ENCODE data around the gene LRRC7.

DNA sequence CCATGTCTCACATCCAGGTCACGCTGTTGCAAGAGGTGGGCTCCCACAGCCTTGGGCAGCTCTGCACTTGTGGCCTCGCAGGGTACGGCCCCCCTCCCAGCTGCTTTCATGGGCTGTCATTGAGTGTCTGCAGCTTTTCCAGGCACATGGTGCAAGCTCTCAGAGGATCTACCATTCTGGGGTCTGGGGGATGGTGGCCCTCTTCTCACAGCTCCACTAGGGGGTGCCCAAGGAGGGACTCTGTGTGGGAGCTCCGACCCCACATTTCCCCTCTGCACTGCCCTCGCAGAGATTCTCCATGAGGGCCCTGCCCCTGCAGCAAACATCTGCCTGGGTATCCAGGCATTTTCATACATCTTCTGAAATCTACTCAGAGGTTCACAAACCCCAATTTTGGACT lies 219.4 kb downstream of the LRRC7 start:
- TF ChIP-seq POLR2A (IDR thresholded peaks at IDR 0.05), result no peak
- TF ChIP-seq, protein P1, sequence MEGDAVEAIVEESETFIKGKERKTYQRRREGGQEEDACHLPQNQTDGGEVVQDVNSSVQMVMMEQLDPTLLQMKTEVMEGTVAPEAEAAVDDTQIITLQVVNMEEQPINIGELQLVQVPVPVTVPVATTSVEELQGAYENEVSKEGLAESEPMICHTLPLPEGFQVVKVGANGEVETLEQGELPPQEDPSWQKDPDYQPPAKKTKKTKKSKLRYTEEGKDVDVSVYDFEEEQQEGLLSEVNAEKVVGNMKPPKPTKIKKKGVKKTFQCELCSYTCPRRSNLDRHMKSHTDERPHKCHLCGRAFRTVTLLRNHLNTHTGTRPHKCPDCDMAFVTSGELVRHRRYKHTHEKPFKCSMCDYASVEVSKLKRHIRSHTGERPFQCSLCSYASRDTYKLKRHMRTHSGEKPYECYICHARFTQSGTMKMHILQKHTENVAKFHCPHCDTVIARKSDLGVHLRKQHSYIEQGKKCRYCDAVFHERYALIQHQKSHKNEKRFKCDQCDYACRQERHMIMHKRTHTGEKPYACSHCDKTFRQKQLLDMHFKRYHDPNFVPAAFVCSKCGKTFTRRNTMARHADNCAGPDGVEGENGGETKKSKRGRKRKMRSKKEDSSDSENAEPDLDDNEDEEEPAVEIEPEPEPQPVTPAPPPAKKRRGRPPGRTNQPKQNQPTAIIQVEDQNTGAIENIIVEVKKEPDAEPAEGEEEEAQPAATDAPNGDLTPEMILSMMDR (IDR thresholded peaks at IDR 0.05), result no peak
